GM12872 (cell line): ENCODE measurements around the gene CCR5AS.

Experiments
- CTCF ChIP-seq: IDR thresholded peaks from 3 replicates; pipeline ENCODE4 v1.5.1; 2011; ENCODE audit warnings: low read depth, mild to moderate bottlenecking, low read length, moderate library complexity; ENCODE audit not compliant: insufficient read depth

The CCR5AS gene

DNA sequence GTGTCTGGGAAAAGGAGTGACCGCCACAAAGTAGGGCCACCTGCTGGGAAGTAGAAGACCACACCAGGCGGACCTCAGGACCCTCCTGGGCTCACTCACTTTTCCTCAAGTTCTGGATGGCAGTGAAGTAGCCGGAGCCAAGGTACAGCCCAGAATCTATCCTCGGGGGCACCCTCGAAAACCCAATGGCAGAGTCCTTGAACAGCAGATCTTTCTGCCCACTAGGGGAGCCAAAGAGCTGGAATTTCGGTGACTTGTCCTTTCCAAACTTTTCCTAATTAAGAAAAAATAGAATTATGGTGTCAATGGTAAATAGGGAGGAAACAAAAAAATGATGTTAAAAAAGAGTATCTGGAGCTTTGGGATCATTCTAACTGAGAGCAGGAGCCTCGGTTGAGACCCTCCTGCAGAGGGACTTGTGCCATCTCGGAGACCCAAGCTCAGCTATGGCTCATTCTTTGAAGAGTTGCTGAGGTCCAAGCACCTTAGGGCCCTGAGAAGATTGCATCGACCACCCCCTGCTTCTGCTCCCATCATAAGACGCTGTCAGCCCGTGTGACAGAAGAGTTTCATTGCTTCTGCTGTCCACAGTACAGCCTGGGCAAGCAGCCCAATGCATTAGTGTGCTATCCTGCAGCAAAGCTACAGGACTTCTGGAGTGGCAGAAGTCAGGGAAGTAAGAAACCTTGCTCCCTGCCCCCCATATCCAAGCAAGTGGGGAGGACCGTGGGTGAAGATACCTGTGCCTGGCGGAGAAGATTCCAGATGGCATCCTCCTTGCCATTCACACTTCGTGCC is 43.1 kb upstream of the CCR5AS start:
- TF ChIP-seq CTCF = peak; percentile 68

- no peak for TF ChIP-seq CTCF
Observed at GRCh38 chr3:46448721-46449120, 41.9 kb upstream of the CCR5AS start.

- TF ChIP-seq CTCF = no peak
Observed at GRCh38 chr3:46447228-46447985, 40.5 kb upstream of the CCR5AS start.

DNA sequence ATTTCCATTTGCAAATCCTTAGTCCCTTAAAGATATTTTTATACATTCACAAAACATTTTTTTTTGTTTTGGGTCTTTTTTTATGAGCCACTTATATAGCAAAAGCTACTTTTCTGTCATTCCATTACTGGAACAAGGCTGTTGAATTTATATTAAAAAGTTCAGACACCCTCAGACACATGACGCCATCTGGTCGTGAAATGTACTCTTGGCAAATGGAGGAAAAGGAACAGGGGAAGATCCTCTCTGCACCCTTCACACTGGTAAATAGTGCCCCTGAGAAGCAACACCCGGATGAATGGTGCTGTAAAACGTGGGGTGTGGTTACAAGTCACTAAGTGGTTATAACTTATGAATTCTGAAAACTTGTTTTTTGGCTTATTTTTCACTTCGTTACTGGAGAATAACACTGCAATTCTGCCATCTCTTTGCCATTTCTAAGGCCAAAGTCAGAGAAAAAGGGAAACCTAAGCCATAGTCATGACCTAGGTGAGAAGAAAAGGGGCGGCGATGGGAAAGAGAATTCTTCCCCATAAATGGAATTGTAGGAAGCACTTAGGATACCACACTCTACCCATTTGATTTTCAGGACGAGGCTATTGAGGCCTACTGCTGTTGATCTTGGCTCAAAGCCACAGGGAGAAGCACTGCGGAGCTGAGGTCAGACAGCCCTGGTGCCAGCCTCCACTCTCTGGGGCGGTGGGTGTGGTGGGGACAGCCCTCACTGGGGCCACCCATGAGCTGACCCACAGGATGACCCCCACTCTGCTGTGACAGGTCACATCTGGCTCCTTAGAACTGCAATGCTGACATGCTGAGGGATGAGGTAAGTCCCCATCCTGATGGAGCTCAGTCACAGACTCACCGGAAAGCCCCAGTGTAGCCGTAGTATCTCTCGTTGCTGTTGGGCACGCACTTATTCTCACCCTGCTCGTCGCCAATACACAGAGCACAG is 36.0 kb upstream of the CCR5AS start:
- no peak for TF ChIP-seq CTCF

- no peak for TF ChIP-seq CTCF
Observed at GRCh38 chr3:46440531-46441294, 33.8 kb upstream of the CCR5AS start.

GRCh38 chr3:46438831-46439230 is 32.0 kb upstream of the CCR5AS start:
- TF ChIP-seq CTCF = no peak
